HG02981 (cell line): Measurements from ENCODE around the gene IL17RD.

Experiments
- ATAC-seq: cut with Tn5 transposase; IDR thresholded peaks from one replicate; pipeline ENCODE4 v1.9.1; 2021; ENCODE audit warnings: mild to moderate bottlenecking, moderate library complexity; ENCODE audit not compliant: unreplicated experiment

IL17RD gene

GRCh38 chr3:57158813-57159738 lies 6.1 kb downstream of the IL17RD start:
- ATAC-seq, result no peak

DNA sequence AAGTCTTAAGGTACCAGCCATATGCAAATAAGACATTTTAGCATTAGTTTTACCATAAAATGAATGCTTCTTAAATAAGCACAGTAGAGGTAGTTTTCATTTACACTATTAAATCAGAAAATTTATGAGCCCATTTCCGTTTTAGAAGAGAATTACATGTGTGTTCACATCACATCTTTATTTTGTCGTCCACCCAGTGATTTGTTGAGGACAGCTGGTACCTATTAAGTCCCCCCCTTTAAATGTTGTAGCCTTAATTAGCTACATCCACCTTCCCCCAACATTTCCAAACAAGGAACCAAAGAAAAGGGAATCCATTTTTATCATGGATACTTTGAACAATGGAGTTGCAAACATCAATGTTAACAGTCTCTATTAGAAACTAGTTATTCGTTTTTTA lies 6.8 kb downstream of the IL17RD start:
- no peak for ATAC-seq

DNA sequence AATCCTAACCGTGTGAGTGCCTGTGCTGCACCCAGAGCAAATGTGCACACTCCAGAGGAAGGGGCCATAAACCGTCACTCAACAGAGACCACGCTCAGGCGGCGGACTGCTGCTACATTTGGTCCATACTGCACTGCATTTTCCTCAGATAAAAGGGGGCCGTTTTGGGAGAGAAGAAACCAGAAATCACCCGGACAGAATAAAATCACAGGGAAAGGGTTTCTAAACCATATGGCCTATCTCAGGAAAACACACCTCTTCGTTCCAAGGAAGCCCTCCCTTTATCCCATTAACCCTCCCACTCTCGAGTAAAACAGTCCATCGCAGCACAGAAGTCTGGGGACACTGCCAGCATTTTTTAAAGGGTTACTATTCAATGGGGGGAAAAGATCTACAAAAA lies 7.6 kb downstream of the IL17RD start:
- no peak for ATAC-seq

- ATAC-seq, result no peak
Observed at GRCh38 chr3:57155310-57155643, 9.9 kb downstream of the IL17RD start.

- no peak for ATAC-seq
Observed at GRCh38 chr3:57154470-57155309, 10.5 kb downstream of the IL17RD start.

DNA sequence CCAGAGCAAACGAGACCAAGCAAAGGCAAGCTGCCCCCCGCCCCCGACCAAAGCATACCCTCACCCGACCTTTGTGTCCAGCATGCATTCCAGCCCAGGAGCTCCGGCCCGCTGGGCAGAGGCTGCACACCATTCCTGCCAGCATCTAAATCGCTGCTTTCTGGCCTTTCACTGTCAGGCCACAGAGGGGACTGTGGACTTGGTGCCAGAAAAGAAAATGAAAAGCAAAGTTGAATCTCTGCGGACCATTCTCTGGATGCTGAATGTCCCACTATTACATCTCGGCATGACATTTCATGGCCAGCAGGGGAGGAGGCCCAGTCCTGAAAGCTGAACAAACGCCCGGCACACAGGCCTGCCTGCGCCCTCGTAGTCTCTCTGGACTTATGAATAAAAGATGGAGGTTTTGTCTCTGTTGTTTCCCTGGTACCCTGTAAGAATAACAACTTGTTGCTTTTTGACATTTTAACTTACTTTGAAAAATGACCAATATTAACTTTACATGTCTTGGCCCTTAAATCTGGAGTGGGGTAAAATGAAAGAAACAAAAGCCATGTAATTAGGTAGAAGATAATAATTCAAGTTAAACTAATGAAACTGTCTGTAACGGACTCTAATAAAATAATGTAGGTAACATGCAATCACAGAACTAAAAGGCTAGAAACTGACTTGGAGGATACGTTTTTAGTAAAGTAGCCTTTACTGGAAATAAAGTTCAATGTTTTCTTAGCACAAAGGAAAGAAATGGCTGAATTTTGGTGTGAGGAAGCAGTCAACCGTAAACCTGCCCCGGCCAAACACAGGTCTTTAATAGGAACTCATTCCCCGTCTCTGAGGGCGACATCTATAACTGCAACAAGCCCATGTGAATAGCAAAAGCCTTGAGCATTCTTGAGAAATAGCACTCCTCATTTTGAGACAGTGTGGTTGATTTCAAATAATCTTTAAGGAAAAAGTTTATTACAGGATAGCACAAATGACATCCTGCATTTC lies 12.7 kb downstream of the IL17RD start:
- no peak for ATAC-seq

- no peak for ATAC-seq
Observed at GRCh38 chr3:57151749-57152148, 13.4 kb downstream of the IL17RD start.

DNA sequence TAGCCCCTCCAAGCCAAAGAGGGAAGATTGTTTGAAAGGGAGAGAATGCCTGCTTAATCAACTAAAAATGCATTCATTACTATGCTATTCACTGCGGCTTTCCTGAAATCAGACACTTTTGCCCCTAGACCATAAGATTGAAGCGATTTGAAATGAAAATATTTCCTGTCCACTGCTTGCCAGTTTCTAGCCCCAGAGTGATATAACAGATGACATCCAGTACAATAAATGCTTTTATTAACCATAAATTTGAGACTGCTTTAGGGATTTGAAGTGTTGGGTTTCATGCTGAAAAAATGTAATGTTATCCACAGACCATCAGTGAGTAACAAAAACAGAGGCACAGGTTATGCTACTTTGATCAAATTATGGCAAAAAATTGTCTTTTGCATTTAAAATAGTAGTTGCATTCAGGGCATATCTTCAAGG lies 14.1 kb downstream of the IL17RD start:
- ATAC-seq, result no peak

DNA sequence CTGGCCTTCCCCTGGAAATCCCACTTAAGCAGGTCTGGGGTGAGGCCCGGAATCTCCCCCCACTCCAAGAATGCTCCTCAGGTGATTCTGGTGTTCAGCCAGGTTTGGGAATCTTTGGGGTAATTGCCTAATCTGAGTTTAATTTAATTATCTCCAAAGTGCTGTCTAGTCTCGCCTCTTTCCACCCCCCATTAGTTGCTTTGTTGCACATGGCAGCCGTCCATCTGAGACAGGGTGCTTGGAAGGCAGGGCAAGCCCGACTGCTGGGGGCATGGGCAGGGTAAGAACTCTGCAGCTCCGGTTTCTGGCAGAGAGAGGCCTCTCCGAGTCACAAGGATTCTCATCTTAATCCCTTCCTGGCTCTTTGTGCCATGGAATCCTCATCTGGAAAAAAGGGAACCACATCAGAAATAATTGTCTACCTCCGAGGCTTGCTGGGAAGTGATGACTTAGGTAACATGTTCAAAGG lies 15.0 kb downstream of the IL17RD start:
- ATAC-seq, result no peak

- ATAC-seq, result no peak
Observed at GRCh38 chr3:57147071-57147470, 18.1 kb downstream of the IL17RD start.

- no peak for ATAC-seq
Observed at GRCh38 chr3:57145852-57146251, 19.3 kb downstream of the IL17RD start.

DNA sequence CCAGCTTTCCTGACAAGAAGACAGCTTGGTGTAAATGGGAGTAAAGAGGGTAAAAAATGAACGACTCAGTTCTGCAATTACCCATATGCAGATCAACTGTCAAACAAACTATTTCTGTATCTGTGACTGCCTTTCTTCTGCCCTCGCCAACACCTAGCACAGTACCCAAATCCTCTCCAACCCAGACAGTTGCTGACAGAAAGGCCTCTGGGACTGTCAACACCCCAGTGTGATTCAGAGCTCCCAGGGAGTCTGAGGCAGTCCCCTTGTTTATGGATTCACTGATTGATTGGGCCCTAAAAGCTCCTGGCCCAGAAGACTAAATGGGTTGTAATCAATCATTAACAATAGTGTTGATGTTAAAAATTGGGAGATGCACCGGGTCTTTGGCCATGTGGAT lies 20.2 kb downstream of the IL17RD start:
- no peak for ATAC-seq

DNA sequence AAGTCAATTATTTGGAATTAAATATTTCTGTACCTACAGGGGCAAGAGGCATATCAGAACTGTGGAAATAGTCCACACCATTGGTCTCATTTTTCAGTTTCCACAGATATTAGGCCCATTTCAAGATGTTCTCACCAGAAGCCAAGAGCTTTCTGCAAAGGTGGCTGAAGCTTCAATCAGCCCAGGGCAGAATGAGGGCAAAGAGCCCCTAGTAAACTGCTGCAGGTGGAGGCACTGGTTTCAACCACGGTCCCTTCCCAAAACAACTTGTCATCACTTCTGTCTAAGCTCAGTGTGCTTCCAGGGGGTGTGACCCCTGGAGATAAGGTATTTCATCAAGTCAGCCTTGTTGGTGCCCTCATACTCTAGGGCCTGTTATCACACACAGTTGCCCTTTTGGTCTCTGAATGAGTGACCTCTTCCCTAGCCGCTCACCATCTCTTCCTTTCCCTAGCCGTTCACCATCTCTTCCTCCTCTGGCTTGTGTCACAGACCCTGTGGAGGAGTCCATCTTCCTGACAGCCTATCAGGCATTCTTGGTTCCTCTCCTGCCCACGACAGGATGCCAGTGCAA lies 21.2 kb downstream of the IL17RD start:
- ATAC-seq, result no peak

GRCh38 chr3:57142411-57142723 lies 22.8 kb downstream of the IL17RD start:
- no peak for ATAC-seq

DNA sequence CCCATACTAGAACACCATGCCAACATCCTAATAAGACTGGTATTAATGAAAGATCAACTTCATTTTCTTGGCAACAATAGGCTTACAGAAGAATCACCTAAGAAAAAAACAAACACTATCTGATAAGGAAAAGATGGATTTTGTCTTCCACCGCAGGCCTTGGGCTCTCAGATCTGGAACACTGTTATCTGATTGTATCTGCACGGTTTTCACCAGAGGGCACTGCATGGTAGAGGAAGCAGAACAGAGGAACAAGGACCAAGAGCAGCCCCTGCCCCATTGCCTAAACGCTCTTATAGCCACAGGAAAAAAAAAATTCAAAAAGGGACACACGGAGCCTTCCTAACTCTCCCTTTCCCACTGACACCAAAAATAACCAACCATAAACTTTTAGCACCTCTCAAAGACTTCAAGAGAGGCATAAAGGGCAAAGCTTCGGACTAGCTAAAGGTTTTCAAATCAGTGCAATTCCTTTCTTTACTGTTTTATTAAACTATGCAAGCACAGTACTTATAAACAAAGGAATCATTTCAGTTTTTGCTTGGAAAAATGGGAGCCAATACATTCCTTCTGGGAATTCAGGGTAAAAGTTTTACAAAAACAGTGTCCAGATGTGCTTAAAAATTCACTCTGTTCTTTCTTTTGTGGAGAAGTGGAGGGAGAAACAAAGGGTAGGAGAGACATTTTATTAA lies 23.3 kb downstream of the IL17RD start:
- no peak for ATAC-seq

GRCh38 chr3:57140894-57141293 lies 24.3 kb downstream of the IL17RD start:
- no peak for ATAC-seq

- ATAC-seq, result no peak
Observed at GRCh38 chr3:57135964-57136719, 29.0 kb downstream of the IL17RD start.

- no peak for ATAC-seq
Observed at GRCh38 chr3:57133157-57133556, 32.0 kb downstream of the IL17RD start.

- no peak for ATAC-seq
Observed at GRCh38 chr3:57132674-57133073, 32.5 kb downstream of the IL17RD start.
